GM18511 (cell line): ENCODE data around the gene TFEB.

Source experiments
- ATAC-seq: cut with Tn5 transposase; IDR thresholded peaks from one replicate; pipeline ENCODE4 v1.9.1; 2021; ENCODE audit warnings: mild to moderate bottlenecking, moderate library complexity; ENCODE audit not compliant: unreplicated experiment

The TFEB gene

GRCh38 chr6:41641352-41641925 lies 94.0 kb downstream of the TFEB start:
- ATAC-seq, result no peak

- ATAC-seq, result no peak
These were observed 95.0 kb downstream of the TFEB start for GRCh38 chr6:41640426-41640825.

GRCh38 chr6:41639809-41640371 lies 95.5 kb downstream of the TFEB start:
- no peak for ATAC-seq

- ATAC-seq, result no peak
These were observed 96.2 kb downstream of the TFEB start for GRCh38 chr6:41638935-41639808.

GRCh38 chr6:41638002-41638934 lies 97.1 kb downstream of the TFEB start, which contains the start of gene MDFI:
MDFI (plus strand) TSS chr6:41638468; CDS start chr6:41638750, 282 bp downstream.
- no peak for ATAC-seq

- no peak for ATAC-seq
These were observed 98.0 kb downstream of the TFEB start for GRCh38 chr6:41637194-41638001.

GRCh38 chr6:41636833-41637193 lies 98.6 kb downstream of the TFEB start:
- ATAC-seq, result no peak

- ATAC-seq, result no peak
These were observed 100.0 kb downstream of the TFEB start for GRCh38 chr6:41635365-41635764.

GRCh38 chr6:41634657-41635056 lies 100.8 kb downstream of the TFEB start:
- ATAC-seq, result no peak
